HEK293 (cell line): ENCODE data around the gene CACNB2.

Source experiments
- CTCF ChIP-seq: fragments of 450-650 bp; formaldehyde crosslinking; IDR thresholded peaks from 2 replicates; pipeline ENCODE4 v1.5.1; 2016; ENCODE audit warnings: missing biosample characterization, missing genetic modification characterization
- ZBTB49 ChIP-seq: fragments of 450-650 bp; formaldehyde crosslinking; IDR thresholded peaks from 2 replicates; pipeline ENCODE4 v1.5.1; 2016; ENCODE audit warnings: missing biosample characterization, missing genetic modification characterization, low read depth
- ZNF654 ChIP-seq: fragments of 450-650 bp; formaldehyde crosslinking; IDR thresholded peaks from 2 replicates; pipeline ENCODE4 v1.5.1; 2016; ENCODE audit warnings: low read depth, missing biosample characterization, missing genetic modification characterization

- TF ChIP-seq ZBTB49 (tag by site-specific recombination) = no peak
- no peak for TF ChIP-seq ZNF654 (tag by site-specific recombination)
- TF ChIP-seq CTCF (tag by site-specific recombination) = no peak
Observed at GRCh38 chr10:18497806-18498369, 357.7 kb downstream of the CACNB2 start.
